ENCODE measurements around the gene TBCEL. TPM values are rescaled to one million over a fixed set of nuclear protein-coding genes. Genes with fewer than 3 reads are reported as not detected.

The TBCEL gene
- total RNA-seq, 4 donors from 2014 or later: 12.1 to 87.5 (median 35.6) TPM

DNA sequence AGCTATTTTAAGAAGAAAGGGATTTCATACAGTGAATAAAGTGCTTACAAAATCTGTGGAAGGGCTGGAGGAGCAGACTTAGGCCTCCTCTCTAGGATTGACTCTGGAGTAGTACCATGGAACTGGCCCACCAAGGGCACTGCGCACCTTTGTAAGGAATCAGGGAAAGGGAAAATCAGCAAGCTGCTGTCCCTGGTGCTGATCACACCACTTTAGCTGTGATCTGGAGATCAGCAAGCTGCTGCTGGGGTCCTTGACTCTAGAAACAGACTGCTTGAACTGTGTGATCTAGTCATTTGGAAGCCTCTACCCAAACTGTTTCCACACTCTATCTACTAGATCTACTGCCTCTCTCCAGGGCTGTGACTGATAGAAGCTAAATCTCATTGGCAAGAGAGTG lies 58.8 kb downstream of the TBCEL start:
- no peaks in the 10 kb centered on the region for H3K27me3 ChIP-seq
- TF ChIP-seq POLR2A (IDR thresholded peaks at IDR 0.05) (no peak), CTCF (IDR thresholded peaks at IDR 0.05) (no peak)
- H3K27ac ChIP-seq: no peak overlapping the region
- H3K4me3 ChIP-seq: no peak overlapping the region
- H3K36me3 ChIP-seq: no peaks in the 10 kb centered on the region
- no peaks in the 10 kb centered on the region for H3K4me1 ChIP-seq
- DNase-seq: no peak
- H3K9me3 ChIP-seq: no peaks in the 10 kb centered on the region
- intact Hi-C loops (cut with DNase I; ENCODE audit: low total_unique reads): no loop called here

DNA sequence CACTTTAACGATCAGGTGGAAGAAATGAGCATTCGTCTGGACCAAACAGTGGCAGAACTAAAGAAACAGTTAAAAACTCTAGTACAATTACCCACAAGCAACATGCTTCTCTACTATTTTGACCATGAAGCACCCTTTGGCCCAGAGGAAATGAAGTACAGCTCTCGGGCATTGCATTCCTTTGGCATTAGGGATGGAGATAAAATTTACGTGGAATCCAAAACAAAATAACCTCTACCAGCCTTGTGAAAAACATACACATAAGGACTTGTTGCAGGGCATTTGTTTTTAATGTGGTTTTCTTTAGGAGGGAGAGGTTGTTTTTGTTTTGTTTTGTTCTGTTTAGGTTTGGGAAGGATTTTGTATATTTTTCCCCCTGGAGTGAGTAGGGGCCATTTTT lies 63.0 kb downstream of the TBCEL start:
- TF ChIP-seq CTCF (IDR thresholded peaks at IDR 0.05): no peak
- TF ChIP-seq POLR2A (IDR thresholded peaks at IDR 0.05): no peak
- DNase-seq: no peak
- no peaks in the 10 kb centered on the region for H3K4me1 ChIP-seq
- H3K27ac ChIP-seq: no peak overlapping the region
- no peaks in the 10 kb centered on the region for H3K36me3 ChIP-seq
- no peaks in the 10 kb centered on the region for H3K27me3 ChIP-seq
- intact Hi-C loops (cut with DNase I; ENCODE audit: low total_unique reads): no loop called here
- H3K4me3 ChIP-seq: no peak overlapping the region
- H3K9me3 ChIP-seq: no peaks in the 10 kb centered on the region

- no peaks in the 10 kb centered on the region for H3K27me3 ChIP-seq
- H3K9me3 ChIP-seq: no peaks in the 10 kb centered on the region
- TF ChIP-seq CTCF (IDR thresholded peaks at IDR 0.05): no peak
- no peak for TF ChIP-seq POLR2A (IDR thresholded peaks at IDR 0.05)
- no peaks in the 10 kb centered on the region for H3K36me3 ChIP-seq
- no peak overlapping the region for H3K27ac ChIP-seq
- no peak overlapping the region for H3K4me3 ChIP-seq
- DNase-seq: no peak
- H3K4me1 ChIP-seq: no peaks in the 10 kb centered on the region
- intact Hi-C loops (cut with DNase I; ENCODE audit: low total_unique reads): no loop called here
Measured at GRCh38 chr11:121089566-121089965, 65.7 kb downstream of the TBCEL start.

GRCh38 chr11:121090145-121090721 lies 66.3 kb downstream of the TBCEL start:
- TF ChIP-seq CTCF (IDR thresholded peaks at IDR 0.05) (no peak), POLR2A (IDR thresholded peaks at IDR 0.05) (no peak)
- no peak overlapping the region for H3K4me3 ChIP-seq
- H3K27me3 ChIP-seq: no peaks in the 10 kb centered on the region
- no peaks in the 10 kb centered on the region for H3K9me3 ChIP-seq
- H3K36me3 ChIP-seq: no peaks in the 10 kb centered on the region
- no peak for DNase-seq
- intact Hi-C loops (cut with DNase I; ENCODE audit: low total_unique reads): no loop called here
- no peaks in the 10 kb centered on the region for H3K4me1 ChIP-seq
- no peak overlapping the region for H3K27ac ChIP-seq

GRCh38 chr11:121091492-121092152 lies 67.7 kb downstream of the TBCEL start:
- H3K9me3 ChIP-seq: no peaks in the 10 kb centered on the region
- no peaks in the 10 kb centered on the region for H3K36me3 ChIP-seq
- TF ChIP-seq CTCF (IDR thresholded peaks at IDR 0.05): no peak
- TF ChIP-seq POLR2A (IDR thresholded peaks at IDR 0.05): no peak
- intact Hi-C loops (cut with DNase I; ENCODE audit: low total_unique reads): no loop called here
- H3K27me3 ChIP-seq: no peaks in the 10 kb centered on the region
- H3K27ac ChIP-seq: no peak overlapping the region
- DNase-seq: no peak
- H3K4me1 ChIP-seq: no peaks in the 10 kb centered on the region
- no peak overlapping the region for H3K4me3 ChIP-seq
